Glutamatergic neuron (in vitro differentiated cells): Measurements from ENCODE around the gene NSFL1C. TPM values are rescaled to one million over a fixed set of nuclear protein-coding genes. Genes with fewer than 3 reads are reported as not detected.

Source experiments
- DNase-seq: peaks from one replicate; pipeline ENCODE4 v3.0.0; 2022
- H3K27ac Mint-ChIP-seq: one replicate; pipeline ENCODE4 v1.8.0; 2020; ENCODE audit warnings: mild to moderate bottlenecking, mixed read lengths, inconsistent platforms; ENCODE audit not compliant: unreplicated experiment
- H3K27me3 Mint-ChIP-seq: one replicate; pipeline ENCODE4 v1.8.0; 2020; ENCODE audit warnings: mild to moderate bottlenecking, moderate library complexity, mixed read lengths, inconsistent platforms; ENCODE audit not compliant: unreplicated experiment
- H3K36me3 Mint-ChIP-seq: one replicate; pipeline ENCODE4 v1.8.0; 2020; ENCODE audit warnings: mild to moderate bottlenecking, mixed read lengths, inconsistent platforms; ENCODE audit not compliant: unreplicated experiment
- H3K4me1 Mint-ChIP-seq: one replicate; pipeline ENCODE4 v1.8.0; 2020; ENCODE audit warnings: mild to moderate bottlenecking, low read depth, mixed read lengths, inconsistent platforms; ENCODE audit not compliant: unreplicated experiment
- H3K4me3 Mint-ChIP-seq: one replicate; pipeline ENCODE4 v1.8.0; 2020; ENCODE audit warnings: mild to moderate bottlenecking, mixed read lengths, inconsistent platforms; ENCODE audit not compliant: unreplicated experiment
- H3K9me3 Mint-ChIP-seq: one replicate; pipeline ENCODE4 v1.8.0; 2020; ENCODE audit warnings: mild to moderate bottlenecking, moderate library complexity, mixed read lengths, inconsistent platforms; ENCODE audit not compliant: unreplicated experiment
- CTCF ChIP-seq: fragments of 200-600 bp; sonication (generic); IDR thresholded peaks from one replicate; pipeline ENCODE4 v1.5.0; 2021; ENCODE audit not compliant: partially characterized antibody, unreplicated experiment
- total RNA-seq: library from RNA; stranded (reverse); fragmentation: NEBNext Ultra II Directional; extraction: Animal tissue kit (Norgen Biotek cat#: 25700); gene quantifications from one replicate; pipeline ENCODE4 v1.2.1, GENCODE V29; 2021; ENCODE audit not compliant: unreplicated experiment

Gene NSFL1C
- total RNA-seq, 1 donor from 2014 or later: 71.4 TPM

GRCh38 chr20:1496930-1497329 is 30.3 kb upstream of the NSFL1C start:
- no peaks in the 10 kb centered on the region for H3K4me1 Mint-ChIP-seq
- H3K4me3 Mint-ChIP-seq: no peak overlapping the region
- peaks cover 1% of the 10 kb centered on the region for H3K27me3 Mint-ChIP-seq
- DNase-seq: no peak
- no peak overlapping the region for H3K27ac Mint-ChIP-seq
- no peak for TF ChIP-seq CTCF
- H3K36me3 Mint-ChIP-seq: no peaks in the 10 kb centered on the region
- no peaks in the 10 kb centered on the region for H3K9me3 Mint-ChIP-seq

- H3K4me3 Mint-ChIP-seq: no peak overlapping the region
- no peak for TF ChIP-seq CTCF
- no peaks in the 10 kb centered on the region for H3K9me3 Mint-ChIP-seq
- DNase-seq: no peak
- H3K27me3 Mint-ChIP-seq: peaks cover 1% of the 10 kb centered on the region
- no peak overlapping the region for H3K27ac Mint-ChIP-seq
- H3K4me1 Mint-ChIP-seq: no peaks in the 10 kb centered on the region
- no peaks in the 10 kb centered on the region for H3K36me3 Mint-ChIP-seq
Observed at GRCh38 chr20:1494436-1494835, 27.8 kb upstream of the NSFL1C start.

- no peak overlapping the region for H3K4me3 Mint-ChIP-seq
- H3K36me3 Mint-ChIP-seq: no peaks in the 10 kb centered on the region
- no peaks in the 10 kb centered on the region for H3K9me3 Mint-ChIP-seq
- H3K27me3 Mint-ChIP-seq: peaks cover 1% of the 10 kb centered on the region
- DNase-seq: no peak
- H3K27ac Mint-ChIP-seq: no peak overlapping the region
- no peaks in the 10 kb centered on the region for H3K4me1 Mint-ChIP-seq
- TF ChIP-seq CTCF: no peak
Observed at GRCh38 chr20:1493536-1493935, 26.9 kb upstream of the NSFL1C start.

- Mint-ChIP-seq H3K36me3 (no peaks in the 10 kb centered on the region), H3K4me1 (no peaks in the 10 kb centered on the region), H3K9me3 (no peaks in the 10 kb centered on the region), H3K27me3 (peaks cover 1% of the 10 kb centered on the region), H3K27ac (no peak overlapping the region), H3K4me3 (no peak overlapping the region)
- TF ChIP-seq CTCF: no peak
- DNase-seq: no peak
Observed at GRCh38 chr20:1491860-1492642, 25.4 kb upstream of the NSFL1C start.

GRCh38 chr20:1491281-1491840 is 24.7 kb upstream of the NSFL1C start, which contains the start of gene SIRPB2:
SIRPB2 (minus strand) TSS chr20:1491420; CDS start chr20:1491359, 61 bp downstream.
- Mint-ChIP-seq H3K27ac (no peak within 1 kb of the TSS), H3K27me3 (peaks cover 1% of the 10 kb centered on the region), H3K9me3 (no peaks in the 10 kb centered on the region), H3K36me3 (no peaks in the 10 kb centered on the region), H3K4me3 (no peak within 1 kb of the TSS), H3K4me1 (no peaks in the 10 kb centered on the region)
- DNase-seq: no peak
- TF ChIP-seq CTCF: no peak
